K562 (cell line): ENCODE results near the gene PELI3. TPM values are rescaled to one million over a fixed set of nuclear protein-coding genes. Genes with fewer than 3 reads are reported as not detected.

Experiments used
- BRD4 ChIP-seq: fragments of 200-600 bp; sonication (generic); IDR thresholded peaks from 2 replicates; pipeline ENCODE4 v1.6.1; 2017; ENCODE audit warnings: inconsistent platforms
- BRD9 ChIP-seq: fragments of 450-650 bp; IDR thresholded peaks from 2 replicates; pipeline ENCODE4 v1.6.1; 2018; ENCODE audit warnings: low read depth; ENCODE audit not compliant: partially characterized antibody
- CBX5 ChIP-seq: IDR thresholded peaks from 2 replicates; pipeline ENCODE4 v1.6.1; 2014; ENCODE audit warnings: low read depth, borderline replicate concordance
- CREB3 ChIP-seq: fragments of 450-650 bp; conservative IDR thresholded peaks from 2 replicates; pipeline ENCODE4 v1.6.1; 2016; ENCODE audit warnings: missing genetic modification characterization, low read depth, mild to moderate bottlenecking, missing compliant biosample characterization, moderate library complexity
- EHMT2 ChIP-seq: fragments of 450-650 bp; IDR thresholded peaks from 2 replicates; pipeline ENCODE4 v1.6.1; 2018; ENCODE audit warnings: antibody characterized with exemption
- ETV6 ChIP-seq, 3 experiments: fragments of 150-350 bp in 1 of 3; sonication (generic) in 1 of 3; formaldehyde crosslinking in 1 of 3; IDR thresholded peaks; 2 replicates each; pipeline versions ENCODE4 v1.6.1 to v1.8.0; 2014 to 2022; ENCODE audit warnings: borderline replicate concordance in 2 of 3, low read depth in 2 of 3, antibody characterized with exemption in 1 of 3, low read length in 1 of 3, mild to moderate bottlenecking in 1 of 3, missing genetic modification reagents in 1 of 3
- HNRNPH1 ChIP-seq: fragments of 200-400 bp; formaldehyde crosslinking; optimal IDR thresholded peaks from 2 replicates; pipeline ENCODE3; 2017; ENCODE audit warnings: low read depth, mild to moderate bottlenecking, low read length, moderate library complexity
- MAFK ChIP-seq: IDR thresholded peaks from 2 replicates; pipeline ENCODE4 v1.6.1; 2011; ENCODE audit warnings: low read length, improper control_type of control experiment
- PTTG1 ChIP-seq: fragments of 450-650 bp; IDR thresholded peaks from 2 replicates; pipeline ENCODE4 v1.6.1; 2016; ENCODE audit warnings: low read depth, mild to moderate bottlenecking, missing genetic modification characterization, missing compliant biosample characterization
- RAD21 ChIP-seq, 2 experiments: fragments of 250-450 bp in 1 of 2; fragments of 450-650 bp in 1 of 2; sonication (Bioruptor Pico) in 1 of 2; formaldehyde crosslinking in 1 of 2; IDR thresholded peaks in 1 of 2; conservative IDR thresholded peaks in 1 of 2; 2 replicates each; pipeline versions ENCODE4 v1.4.0 to v1.8.0; 2020 to 2022; ENCODE audit warnings: mild to moderate bottlenecking in 2 of 2, moderate library complexity in 1 of 2
- RERE ChIP-seq: sonication (generic); formaldehyde crosslinking; IDR thresholded peaks from 2 replicates; pipeline ENCODE4 v1.8.0; 2023; ENCODE audit warnings: missing genetic modification reagents, mild to moderate bottlenecking, borderline replicate concordance
- RHOXF2B ChIP-seq: fragments of 250-450 bp; sonication (Bioruptor Pico); conservative IDR thresholded peaks from 2 replicates; pipeline ENCODE4 v1.5.1; 2021
- SAP30 ChIP-seq: fragments of 200-600 bp; sonication (generic); IDR thresholded peaks from 2 replicates; pipeline ENCODE4 v1.6.1; 2012; ENCODE audit warnings: borderline replicate concordance, low read depth, mild to moderate bottlenecking, moderate library complexity, low read length, control low read depth, inconsistent platforms; ENCODE audit not compliant: insufficient read depth, poor library complexity, severe bottlenecking
- SMARCA4 ChIP-seq: fragments of 450-650 bp; IDR thresholded peaks from 2 replicates; pipeline ENCODE4 v1.6.1; 2016
- ZNF41 ChIP-seq: fragments of 250-450 bp; sonication (Bioruptor Pico); conservative IDR thresholded peaks from 2 replicates; pipeline ENCODE4 v1.4.0; 2020; ENCODE audit warnings: mild to moderate bottlenecking
- ZNF561 ChIP-seq: fragments of 450-650 bp; formaldehyde crosslinking; conservative IDR thresholded peaks from 2 replicates; pipeline ENCODE4 v1.4.0; 2020; ENCODE audit warnings: mild to moderate bottlenecking, moderate library complexity
- polyA plus RNA-seq, 8 experiments: library from polyadenylated mRNA; depleted of rRNA in 4 of 8; stranded (reverse) in 5 of 8; unstranded in 3 of 8; fragments of >200 nt; fragmentation: Nextera tagmentation in 2 of 8; fragmentation: Illumina TruSeq in 1 of 8; extraction: Ambion mirVana in 2 of 8; extraction: Trizol in 1 of 8; gene quantifications; 2 replicates each; pipeline versions ENCODE4 v1.2.1 to v1.2.3, GENCODE V29; 2011 to 2014; ENCODE audit warnings: inconsistent platforms in 1 of 8, missing spikeins in 1 of 8
- total RNA-seq, 7 experiments: library from RNA; depleted of rRNA in 6 of 7; stranded (reverse); fragments of >200 nt in 6 of 7; fragmentation: Illumina TruSeq in 2 of 7; extraction: Trizol in 2 of 7; gene quantifications; 2 replicates each; pipeline versions ENCODE4 v1.2.1 to v1.2.3, GENCODE V29; 2011 to 2021; ENCODE audit warnings: low replicate concordance in 1 of 7
- TF ChIP-seq, protein P1 (sequence below): sonication (generic); formaldehyde crosslinking; IDR thresholded peaks from 2 replicates; pipeline ENCODE4 v1.5.0; 2020; ENCODE audit warnings: missing genetic modification reagents
- TF ChIP-seq, protein P2 (sequence below): fragments of 450-650 bp; formaldehyde crosslinking; IDR thresholded peaks from 2 replicates; pipeline ENCODE4 v1.4.0; 2020; ENCODE audit warnings: mild to moderate bottlenecking, moderate library complexity

The PELI3 gene
- total and polyA plus RNA-seq, 9 of the 15 experiments (the other 6 are each of a cell fraction or from before 2014, with no cell fraction given), result 0.17 to 4.2 (median 1.9) TPM

GRCh38 chr11:66510271-66510989 is 43.7 kb downstream of the PELI3 start, which contains the start of gene BBS1 (continued):
- no peak for TF ChIP-seq RERE
- TF ChIP-seq EHMT2, result no peak
- TF ChIP-seq ETV6 (IDR thresholded peaks at IDR 0.05; ENCODE audit: borderline replicate concordance in 1 of 2, low read depth in 2 of 2, low read length in 1 of 2), result no peak
- no peak for TF ChIP-seq ETV6 (CRISPR knock-in tag; IDR thresholded peaks at IDR 0.05; ENCODE audit: borderline replicate concordance)
- no peak for TF ChIP-seq MAFK
- TF ChIP-seq ZNF41 (CRISPR knock-in tag), result no peak
- TF ChIP-seq RAD21 (CRISPR knock-in tag; conservative IDR thresholded peaks at IDR 0.05 in 1 of 2, IDR thresholded peaks at IDR 0.05 in 1 of 2), result no peak
- no peak for TF ChIP-seq HNRNPH1
- no peak for TF ChIP-seq SMARCA4
- no peak for TF ChIP-seq PTTG1 (tag)
- no peak for TF ChIP-seq RHOXF2B (CRISPR knock-in tag)
- TF ChIP-seq, protein P1, sequence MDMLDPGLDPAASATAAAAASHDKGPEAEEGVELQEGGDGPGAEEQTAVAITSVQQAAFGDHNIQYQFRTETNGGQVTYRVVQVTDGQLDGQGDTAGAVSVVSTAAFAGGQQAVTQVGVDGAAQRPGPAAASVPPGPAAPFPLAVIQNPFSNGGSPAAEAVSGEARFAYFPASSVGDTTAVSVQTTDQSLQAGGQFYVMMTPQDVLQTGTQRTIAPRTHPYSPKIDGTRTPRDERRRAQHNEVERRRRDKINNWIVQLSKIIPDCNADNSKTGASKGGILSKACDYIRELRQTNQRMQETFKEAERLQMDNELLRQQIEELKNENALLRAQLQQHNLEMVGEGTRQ (CRISPR knock-in tag), result no peak
- peak; percentile 91 for TF ChIP-seq SAP30
- no peak for TF ChIP-seq CBX5
- TF ChIP-seq CREB3 (tag), result no peak
- no peak for TF ChIP-seq BRD4
- TF ChIP-seq, protein P2, sequence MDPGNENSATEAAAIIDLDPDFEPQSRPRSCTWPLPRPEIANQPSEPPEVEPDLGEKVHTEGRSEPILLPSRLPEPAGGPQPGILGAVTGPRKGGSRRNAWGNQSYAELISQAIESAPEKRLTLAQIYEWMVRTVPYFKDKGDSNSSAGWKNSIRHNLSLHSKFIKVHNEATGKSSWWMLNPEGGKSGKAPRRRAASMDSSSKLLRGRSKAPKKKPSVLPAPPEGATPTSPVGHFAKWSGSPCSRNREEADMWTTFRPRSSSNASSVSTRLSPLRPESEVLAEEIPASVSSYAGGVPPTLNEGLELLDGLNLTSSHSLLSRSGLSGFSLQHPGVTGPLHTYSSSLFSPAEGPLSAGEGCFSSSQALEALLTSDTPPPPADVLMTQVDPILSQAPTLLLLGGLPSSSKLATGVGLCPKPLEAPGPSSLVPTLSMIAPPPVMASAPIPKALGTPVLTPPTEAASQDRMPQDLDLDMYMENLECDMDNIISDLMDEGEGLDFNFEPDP (CRISPR knock-in tag), result no peak
- no peak for TF ChIP-seq ZNF561 (CRISPR knock-in tag)
- TF ChIP-seq BRD9, result no peak
